Parathyroid adenoma (tissue), 2 donors: ENCODE data around the gene MYH7B.

ENCODE experiments used
- H2AFZ ChIP-seq: fragments of 300-600 bp; sonication (generic); one replicate; pipeline ENCODE4 v1.7.0; 2017; ENCODE audit warnings: antibody characterized with exemption, mild to moderate bottlenecking
- H3K27ac ChIP-seq: fragments of 300-600 bp; sonication (generic); one replicate; pipeline ENCODE4 v1.7.0; 2017
- H3K27me3 ChIP-seq: fragments of 300-600 bp; sonication (generic); one replicate; pipeline ENCODE4 v1.7.0; 2017; ENCODE audit warnings: low read length; ENCODE audit not compliant: control insufficient read depth, insufficient read depth
- H3K36me3 ChIP-seq: fragments of 300-600 bp; sonication (generic); one replicate; pipeline ENCODE4 v1.7.0; 2017; ENCODE audit warnings: low read length; ENCODE audit not compliant: control insufficient read depth, insufficient read depth
- H3K4me1 ChIP-seq: fragments of 300-600 bp; sonication (generic); one replicate; pipeline ENCODE4 v1.7.0; 2017; ENCODE audit warnings: control low read depth
- H3K4me2 ChIP-seq: fragments of 300-600 bp; sonication (generic); one replicate; pipeline ENCODE4 v1.7.0; 2017; ENCODE audit warnings: low read length
- H3K4me3 ChIP-seq: fragments of 300-600 bp; sonication (generic); one replicate; pipeline ENCODE4 v1.7.0; 2017; ENCODE audit warnings: low read depth, low read length
- H3K79me2 ChIP-seq: fragments of 300-600 bp; sonication (generic); one replicate; pipeline ENCODE4 v1.7.0; 2017; ENCODE audit warnings: control low read depth
- H3K9ac ChIP-seq: fragments of 300-600 bp; sonication (generic); one replicate; pipeline ENCODE4 v1.7.0; 2017; ENCODE audit warnings: mild to moderate bottlenecking
- H3K9me3 ChIP-seq: fragments of 300-600 bp; sonication (generic); one replicate; pipeline ENCODE4 v1.7.0; 2017; ENCODE audit warnings: low read length; ENCODE audit not compliant: control insufficient read depth
- CTCF ChIP-seq: fragments of 300-600 bp; sonication (generic); IDR thresholded peaks from one replicate; pipeline ENCODE4 v1.7.0; 2017; ENCODE audit warnings: antibody characterized with exemption, mild to moderate bottlenecking
- donor health status: primary hyperparathyroidism.

MYH7B gene

GRCh38 chr20:34925341-34925740 lies 30.3 kb upstream of the MYH7B start:
- Histone ChIP-seq H3K36me3 (no peaks in the 10 kb centered on the region), H3K27ac (no peak overlapping the region), H3K4me1 (no peaks in the 10 kb centered on the region), H3K9me3 (no peaks in the 10 kb centered on the region), H3K9ac (no peak overlapping the region), H3K4me3 (no peak overlapping the region), H3K79me2 (no peaks in the 10 kb centered on the region), H2AFZ (no peak overlapping the region), H3K27me3 (no peaks in the 10 kb centered on the region), H3K4me2 (no peak overlapping the region)
- no peak for TF ChIP-seq CTCF

GRCh38 chr20:34925981-34926380 lies 29.7 kb upstream of the MYH7B start:
- TF ChIP-seq CTCF, result no peak
- no peak overlapping the region for H3K4me3 ChIP-seq
- H3K9me3 ChIP-seq, result no peaks in the 10 kb centered on the region
- H3K9ac ChIP-seq, result no peak overlapping the region
- no peak overlapping the region for H2AFZ ChIP-seq
- H3K27ac ChIP-seq, result no peak overlapping the region
- H3K79me2 ChIP-seq, result no peaks in the 10 kb centered on the region
- H3K27me3 ChIP-seq, result no peaks in the 10 kb centered on the region
- H3K4me1 ChIP-seq, result no peaks in the 10 kb centered on the region
- H3K4me2 ChIP-seq, result no peak overlapping the region
- H3K36me3 ChIP-seq, result no peaks in the 10 kb centered on the region

- Histone ChIP-seq H3K79me2 (no peaks in the 10 kb centered on the region), H3K9ac (no peak overlapping the region), H3K27ac (no peak overlapping the region), H3K4me1 (no peaks in the 10 kb centered on the region), H3K36me3 (no peaks in the 10 kb centered on the region), H3K9me3 (no peaks in the 10 kb centered on the region), H3K4me2 (no peak overlapping the region), H2AFZ (no peak overlapping the region), H3K4me3 (no peak overlapping the region), H3K27me3 (no peaks in the 10 kb centered on the region)
- TF ChIP-seq CTCF, result no peak
Measured at GRCh38 chr20:34926581-34926980, 29.1 kb upstream of the MYH7B start.

GRCh38 chr20:34927736-34928135 lies 27.9 kb upstream of the MYH7B start:
- Histone ChIP-seq H3K36me3 (no peaks in the 10 kb centered on the region), H3K4me3 (no peak overlapping the region)
- no peak for TF ChIP-seq CTCF

GRCh38 chr20:34928411-34928810 lies 27.3 kb upstream of the MYH7B start:
- Histone ChIP-seq H3K9ac (no peak overlapping the region), H3K79me2 (no peaks in the 10 kb centered on the region), H3K36me3 (no peaks in the 10 kb centered on the region), H3K4me3 (no peak overlapping the region), H3K9me3 (no peaks in the 10 kb centered on the region), H3K27ac (no peak overlapping the region), H3K4me2 (no peak overlapping the region), H3K27me3 (no peaks in the 10 kb centered on the region), H3K4me1 (no peaks in the 10 kb centered on the region), H2AFZ (no peak overlapping the region)
- TF ChIP-seq CTCF, result no peak

More at GRCh38 chr20:34927736-34928135, 27.9 kb upstream of the MYH7B start:
- H3K4me1 ChIP-seq, result no peaks in the 10 kb centered on the region
- H2AFZ ChIP-seq, result no peak overlapping the region
- no peak overlapping the region for H3K4me2 ChIP-seq
- no peak overlapping the region for H3K27ac ChIP-seq
- H3K9me3 ChIP-seq, result no peaks in the 10 kb centered on the region
- H3K9ac ChIP-seq, result no peak overlapping the region
- no peaks in the 10 kb centered on the region for H3K27me3 ChIP-seq
- no peaks in the 10 kb centered on the region for H3K79me2 ChIP-seq
